Measurements from ENCODE around the gene RALGAPA1. TPM values are rescaled to one million over a fixed set of nuclear protein-coding genes. Genes with fewer than 3 reads are reported as not detected.

The RALGAPA1 gene
- total RNA-seq, 1 donor from 2014 or later: 19.5 TPM

DNA sequence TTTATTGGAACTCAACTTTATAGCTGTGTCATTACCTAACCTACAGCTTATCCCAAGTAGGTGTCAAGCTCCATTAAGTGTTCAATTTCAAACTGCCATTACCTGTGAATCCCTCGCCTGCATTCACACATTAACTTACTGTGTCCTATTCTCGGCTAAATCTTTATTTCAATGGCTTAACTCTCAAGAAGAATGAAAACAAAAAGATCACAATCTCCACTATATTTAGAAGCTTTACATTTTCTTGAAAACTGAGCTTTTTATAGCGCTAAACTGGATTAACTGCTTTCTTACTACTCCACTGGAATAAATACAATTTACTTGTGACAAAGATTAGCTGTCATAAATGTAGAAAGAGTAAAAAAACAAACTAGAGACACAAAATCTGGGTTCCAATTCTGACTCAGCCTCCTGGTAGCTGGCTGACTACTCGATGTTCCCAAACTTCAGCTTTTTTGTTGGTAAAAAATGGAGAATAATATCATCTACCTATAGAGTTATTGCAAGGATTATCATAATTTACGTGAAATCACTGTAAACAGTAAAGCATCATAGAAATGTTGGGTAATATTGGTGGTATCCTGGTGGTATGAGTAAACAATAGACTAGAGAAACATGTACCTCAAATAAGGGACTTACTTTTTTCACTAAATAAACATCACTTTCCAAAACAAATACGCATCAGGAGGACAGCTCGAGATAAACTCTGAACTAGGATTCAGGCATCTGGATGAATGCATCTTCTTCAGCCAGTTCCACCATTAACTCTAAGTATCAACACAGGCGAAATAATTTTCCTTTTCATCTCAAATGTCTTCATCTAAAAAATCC is 1.7 kb downstream of the RALGAPA1 start:
- DNase-seq (ENCODE audit: low read depth): no peak
- peak overlapping the region; percentile 89 for H3K4me3 ChIP-seq (ENCODE audit: low read depth, low read length)
- TF ChIP-seq, protein P1, sequence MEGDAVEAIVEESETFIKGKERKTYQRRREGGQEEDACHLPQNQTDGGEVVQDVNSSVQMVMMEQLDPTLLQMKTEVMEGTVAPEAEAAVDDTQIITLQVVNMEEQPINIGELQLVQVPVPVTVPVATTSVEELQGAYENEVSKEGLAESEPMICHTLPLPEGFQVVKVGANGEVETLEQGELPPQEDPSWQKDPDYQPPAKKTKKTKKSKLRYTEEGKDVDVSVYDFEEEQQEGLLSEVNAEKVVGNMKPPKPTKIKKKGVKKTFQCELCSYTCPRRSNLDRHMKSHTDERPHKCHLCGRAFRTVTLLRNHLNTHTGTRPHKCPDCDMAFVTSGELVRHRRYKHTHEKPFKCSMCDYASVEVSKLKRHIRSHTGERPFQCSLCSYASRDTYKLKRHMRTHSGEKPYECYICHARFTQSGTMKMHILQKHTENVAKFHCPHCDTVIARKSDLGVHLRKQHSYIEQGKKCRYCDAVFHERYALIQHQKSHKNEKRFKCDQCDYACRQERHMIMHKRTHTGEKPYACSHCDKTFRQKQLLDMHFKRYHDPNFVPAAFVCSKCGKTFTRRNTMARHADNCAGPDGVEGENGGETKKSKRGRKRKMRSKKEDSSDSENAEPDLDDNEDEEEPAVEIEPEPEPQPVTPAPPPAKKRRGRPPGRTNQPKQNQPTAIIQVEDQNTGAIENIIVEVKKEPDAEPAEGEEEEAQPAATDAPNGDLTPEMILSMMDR (conservative IDR thresholded peaks at IDR 0.05; ENCODE audit: low read depth, low read length): no peak

DNA sequence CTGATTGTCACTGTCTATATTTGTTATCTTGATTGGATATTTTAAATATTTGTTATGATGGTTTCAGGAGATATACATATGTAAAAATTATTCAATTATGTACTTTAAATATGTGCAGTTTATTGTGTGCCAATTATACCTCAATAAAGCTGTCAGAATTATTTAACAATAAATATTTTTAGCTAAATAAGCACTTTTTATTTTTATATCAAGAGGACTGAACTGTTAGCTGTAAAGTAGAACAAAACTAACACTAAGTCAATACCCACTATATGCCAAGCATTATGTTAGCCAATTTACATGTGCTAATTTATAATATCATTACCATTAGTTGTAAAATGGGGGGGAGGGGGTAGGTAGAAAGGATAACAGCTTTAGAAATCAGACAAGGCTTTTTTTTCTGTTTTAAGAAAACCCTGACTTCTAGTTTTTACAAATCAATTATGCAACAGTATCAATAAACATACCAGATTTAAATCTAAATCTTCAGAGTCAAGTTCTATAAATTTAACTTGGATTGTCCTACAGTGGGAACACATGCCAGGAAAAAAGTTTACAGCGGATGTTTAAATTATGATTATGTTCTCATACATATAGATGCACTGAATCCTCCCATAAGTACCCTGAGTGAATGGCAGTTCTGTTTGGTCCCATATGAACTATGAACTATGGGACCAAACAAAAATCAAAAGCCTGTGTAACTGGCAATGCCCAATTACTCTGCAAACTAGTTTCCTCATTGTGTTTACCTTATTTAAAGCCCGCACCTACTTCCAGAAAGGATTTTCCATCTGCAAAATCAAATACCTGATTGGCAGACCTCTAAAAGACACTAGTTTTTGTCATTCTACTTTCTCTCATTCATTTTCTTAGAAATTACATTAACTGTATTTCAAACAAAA is 2.8 kb downstream of the RALGAPA1 start:
- H3K4me3 ChIP-seq (ENCODE audit: low read depth, low read length): no peak overlapping the region
- TF ChIP-seq, protein P1 (conservative IDR thresholded peaks at IDR 0.05; ENCODE audit: low read depth, low read length): no peak
- no peak for DNase-seq (ENCODE audit: low read depth)

DNA sequence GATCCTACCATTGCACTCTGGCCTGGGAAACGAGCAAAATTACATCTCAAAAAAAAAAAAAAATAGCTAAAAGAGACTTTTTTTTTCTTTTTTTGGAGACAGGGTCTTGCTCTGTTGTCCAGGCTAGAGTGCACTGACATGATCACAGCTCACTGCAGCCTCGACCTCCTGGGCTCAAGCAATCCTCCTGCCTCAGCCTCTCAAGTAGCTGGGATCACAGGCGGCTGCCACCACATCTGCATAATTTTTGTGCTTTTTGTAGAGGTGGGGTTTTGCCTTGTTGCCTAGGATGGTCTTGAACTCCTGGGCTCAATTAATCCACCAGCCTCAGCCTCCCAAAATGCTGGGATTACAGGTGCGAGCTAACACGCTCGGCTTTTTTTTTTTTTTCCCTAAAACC is 11.3 kb downstream of the RALGAPA1 start:
- no peak for DNase-seq (ENCODE audit: low read depth)
- TF ChIP-seq, protein P1 (conservative IDR thresholded peaks at IDR 0.05; ENCODE audit: low read depth, low read length): no peak
- no peak overlapping the region for H3K4me3 ChIP-seq (ENCODE audit: low read depth, low read length)

DNA sequence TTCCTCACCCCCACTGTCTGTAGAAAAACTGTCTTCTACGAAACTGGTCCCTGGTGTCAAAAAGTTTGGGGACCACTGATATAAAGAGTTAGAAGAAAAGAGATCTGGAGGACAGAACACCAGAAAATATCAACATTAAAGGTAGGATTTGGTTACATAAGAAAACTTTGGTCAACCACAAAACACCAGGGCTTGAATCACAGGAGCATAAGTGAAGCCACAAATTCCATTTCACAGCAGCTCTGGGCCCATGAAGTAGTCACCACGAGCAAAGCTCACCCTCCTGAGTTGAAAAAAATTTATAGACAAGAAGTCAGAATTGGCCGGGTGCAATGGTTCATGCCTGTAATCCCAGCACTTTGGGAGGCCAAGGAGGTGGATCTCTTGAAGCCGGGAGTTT is 19.4 kb downstream of the RALGAPA1 start:
- no peak overlapping the region for H3K4me3 ChIP-seq (ENCODE audit: low read depth, low read length)
- no peak for DNase-seq (ENCODE audit: low read depth)
- TF ChIP-seq, protein P1 (conservative IDR thresholded peaks at IDR 0.05; ENCODE audit: low read depth, low read length): no peak

DNA sequence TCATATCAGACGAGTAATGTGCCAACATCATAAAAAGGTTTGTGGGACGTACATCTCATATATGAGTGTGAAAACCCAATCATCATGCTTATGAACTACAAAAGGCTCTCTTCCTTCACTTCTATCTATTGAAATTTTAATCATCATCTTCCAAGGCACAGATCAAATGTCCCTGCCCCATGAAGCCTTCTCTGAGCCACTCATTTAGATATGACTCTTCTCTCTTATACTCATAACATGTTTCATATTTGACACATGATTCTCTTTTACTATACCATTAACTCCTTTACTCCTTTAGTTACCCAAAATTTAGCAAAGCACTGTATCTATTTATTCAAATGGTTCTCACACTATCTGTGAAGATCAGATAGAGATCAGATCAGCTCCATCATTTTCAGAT is 22.2 kb downstream of the RALGAPA1 start:
- no peak for DNase-seq (ENCODE audit: low read depth)
- TF ChIP-seq, protein P1 (conservative IDR thresholded peaks at IDR 0.05; ENCODE audit: low read depth, low read length): no peak
- no peak overlapping the region for H3K4me3 ChIP-seq (ENCODE audit: low read depth, low read length)

DNA sequence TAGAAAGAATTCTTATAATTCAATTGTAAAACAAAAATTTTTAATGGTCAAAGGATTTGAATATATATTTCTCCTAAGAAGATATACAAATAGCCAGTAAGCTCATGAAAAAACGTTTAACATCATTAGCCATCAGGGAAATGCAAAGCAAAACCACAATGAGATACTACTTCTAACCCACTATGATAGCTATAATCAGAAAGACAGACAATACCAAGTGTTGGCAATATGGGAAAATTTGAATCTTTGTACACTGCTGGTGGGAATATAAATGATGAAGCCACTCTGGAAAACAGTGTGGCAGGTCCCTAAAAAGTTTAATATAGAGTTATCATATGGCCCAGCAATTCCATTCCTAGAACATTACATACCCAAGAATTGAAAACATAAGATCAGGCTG is 25.4 kb downstream of the RALGAPA1 start:
- no peak for DNase-seq (ENCODE audit: low read depth)
- TF ChIP-seq, protein P1 (conservative IDR thresholded peaks at IDR 0.05; ENCODE audit: low read depth, low read length): no peak
- no peak overlapping the region for H3K4me3 ChIP-seq (ENCODE audit: low read depth, low read length)
